IMR-90 (cell line): ENCODE data around the gene ABCA8. TPM values are rescaled to one million over a fixed set of nuclear protein-coding genes. Genes with fewer than 3 reads are reported as not detected.
A peak's percentile ranks its signal among the peaks of the same experiment; 100 is the strongest.

ENCODE experiments used
- ATAC-seq: fragments of 200-7000 bp; cut with Tn5 transposase; 2 replicates; pipeline ENCODE4 v1.9.1; 2020; ENCODE audit warnings: low read depth, mild to moderate bottlenecking, moderate library complexity
- BruUV-seq: library from RNA; stranded (reverse); fragments of 400-500 nt; replicated peaks from 2 replicates; lab custom pipeline; 2021; lab: Mats Ljungman, UMichigan
- CTCF ChIA-PET: fragments of 300-600 bp; formaldehyde crosslinking; extraction: SDS; loops from one replicate; lab custom pipeline; 2021; ENCODE audit warnings: antibody characterized with exemption; lab: Yijun Ruan, JAX
- POLR2A ChIA-PET: fragments of 300-600 bp; sonication (Branson Sonifier 250); formaldehyde crosslinking; loops from one replicate; lab custom pipeline; 2022; ENCODE audit warnings: antibody characterized with exemption; ENCODE audit not compliant: unreplicated experiment; lab: Charles Lee
- DNase-seq: peaks from one replicate; pipeline ENCODE4 v3.0.0; 2013
- H2AFZ ChIP-seq: replicated peaks from 2 replicates; pipeline ENCODE3; 2013; ENCODE audit warnings: low read length, mild to moderate bottlenecking; ENCODE audit not compliant: poor library complexity
- H2AK5ac ChIP-seq: 2 replicates; pipeline ENCODE4 v1.6.1; 2013; ENCODE audit warnings: low read depth, low read length, inconsistent platforms
- H2AK9ac ChIP-seq: replicated peaks from 2 replicates; pipeline ENCODE3; 2013; ENCODE audit warnings: mild to moderate bottlenecking, low read depth, low read length, moderate library complexity; ENCODE audit not compliant: poor library complexity
- H2BK120ac ChIP-seq: 2 replicates; pipeline ENCODE4 v1.6.1; 2013; ENCODE audit warnings: low read depth, low read length, inconsistent platforms
- H2BK15ac ChIP-seq: 3 replicates; pipeline ENCODE4 v1.6.1; 2013; ENCODE audit warnings: low read depth, low read length, inconsistent platforms
- H2BK20ac ChIP-seq: 2 replicates; pipeline ENCODE4 v1.6.1; 2013; ENCODE audit warnings: low read depth, mild to moderate bottlenecking, inconsistent platforms, low read length, moderate library complexity
- H2BK5ac ChIP-seq: 2 replicates; pipeline ENCODE4 v1.6.1; 2013; ENCODE audit warnings: mild to moderate bottlenecking, low read depth, low read length, inconsistent platforms; ENCODE audit not compliant: poor library complexity, severe bottlenecking
- H3K14ac ChIP-seq: replicated peaks from 2 replicates; pipeline ENCODE4 v1.6.1; 2013; ENCODE audit warnings: low read depth, low read length, inconsistent platforms
- H3K18ac ChIP-seq: 2 replicates; pipeline ENCODE4 v1.6.1; 2013; ENCODE audit warnings: low read depth, low read length, control low read depth
- H3K23ac ChIP-seq: 2 replicates; pipeline ENCODE4 v1.6.1; 2013; ENCODE audit warnings: low read depth, low read length, inconsistent platforms
- H3K27ac ChIP-seq: 2 replicates; pipeline ENCODE4 v1.5.1; 2013; ENCODE audit warnings: mild to moderate bottlenecking, control low read depth, low read length; ENCODE audit not compliant: insufficient read depth
- H3K27me3 ChIP-seq: 2 replicates; pipeline ENCODE4 v1.6.1; 2013; ENCODE audit warnings: low read length; ENCODE audit not compliant: control insufficient read depth, insufficient read depth
- H3K36me3 ChIP-seq: 2 replicates; pipeline ENCODE4 v1.6.1; 2013; ENCODE audit warnings: low read length, mixed read lengths; ENCODE audit not compliant: control insufficient read depth, insufficient read depth
- H3K4ac ChIP-seq: 2 replicates; pipeline ENCODE4 v1.6.1; 2013; ENCODE audit warnings: low read depth, low read length, inconsistent platforms
- H3K4me1 ChIP-seq: 2 replicates; pipeline ENCODE4 v1.6.1; 2013; ENCODE audit warnings: low read length, mixed read lengths; ENCODE audit not compliant: control insufficient read depth, insufficient read depth
- H3K4me2 ChIP-seq: 2 replicates; pipeline ENCODE4 v1.6.1; 2013; ENCODE audit warnings: low read depth, mild to moderate bottlenecking, control low read depth, low read length, moderate library complexity
- H3K4me3 ChIP-seq: 2 replicates; pipeline ENCODE4 v1.5.1; 2013; ENCODE audit warnings: low read depth, mild to moderate bottlenecking, control low read depth, low read length, moderate library complexity; ENCODE audit not compliant: insufficient read depth
- H3K56ac ChIP-seq: 2 replicates; pipeline ENCODE4 v1.6.1; 2013; ENCODE audit warnings: low read length, inconsistent platforms; ENCODE audit not compliant: insufficient read depth; ENCODE audit errors: extremely low read depth
- H3K79me1 ChIP-seq, 2 experiments: 2 replicates each; pipeline ENCODE4 v1.6.1; 2013; ENCODE audit warnings: low read length in 2 of 2, inconsistent platforms in 1 of 2, low read depth in 1 of 2
- H3K9ac ChIP-seq: 2 replicates; pipeline ENCODE4 v1.6.1; 2013; ENCODE audit warnings: low read depth, low read length, control low read depth
- H3K9me1 ChIP-seq: 2 replicates; pipeline ENCODE4 v1.6.1; 2013; ENCODE audit warnings: low read length, inconsistent platforms; ENCODE audit not compliant: insufficient read depth
- H3K9me3 ChIP-seq: 2 replicates; pipeline ENCODE4 v1.6.1; 2013; ENCODE audit warnings: low read length; ENCODE audit not compliant: control insufficient read depth, insufficient read depth
- H4K20me1 ChIP-seq: 2 replicates; pipeline ENCODE4 v1.6.1; 2013; ENCODE audit warnings: low read length, inconsistent platforms; ENCODE audit not compliant: insufficient read depth
- H4K5ac ChIP-seq: 2 replicates; pipeline ENCODE4 v1.6.1; 2013; ENCODE audit warnings: mild to moderate bottlenecking, low read depth, low read length, control low read depth
- H4K8ac ChIP-seq, 2 experiments: 2 replicates each; pipeline ENCODE4 v1.6.1; 2013; ENCODE audit warnings: low read depth in 2 of 2, low read length in 2 of 2, control low read depth in 1 of 2, inconsistent platforms in 1 of 2
- H4K91ac ChIP-seq: 2 replicates; pipeline ENCODE4 v1.6.1; 2013; ENCODE audit warnings: low read depth, low read length, inconsistent platforms; ENCODE audit not compliant: insufficient read depth
- BHLHE40 ChIP-seq: fragments of 150-350 bp; IDR thresholded peaks from 2 replicates; pipeline ENCODE4 v1.6.1; 2016; ENCODE audit warnings: mild to moderate bottlenecking, low read depth, low read length
- CEBPB ChIP-seq: IDR thresholded peaks from 2 replicates; pipeline ENCODE4 v1.6.1; 2012; ENCODE audit warnings: low read depth, low read length, improper control_type of control experiment
- CHD1 ChIP-seq: IDR thresholded peaks from 2 replicates; pipeline ENCODE4 v1.6.1; 2012; ENCODE audit warnings: low read depth, low read length, improper control_type of control experiment
- FOS ChIP-seq: fragments of 150-350 bp; IDR thresholded peaks from 2 replicates; pipeline ENCODE4 v1.6.1; 2016; ENCODE audit warnings: low read depth, low read length
- MAFK ChIP-seq: IDR thresholded peaks from 2 replicates; pipeline ENCODE4 v1.6.1; 2012; ENCODE audit warnings: low read depth, low read length, improper control_type of control experiment
- MAZ ChIP-seq: IDR thresholded peaks from 2 replicates; pipeline ENCODE4 v1.6.1; 2012; ENCODE audit warnings: low read depth, mild to moderate bottlenecking, low read length, improper control_type of control experiment, moderate library complexity, borderline replicate concordance
- MXI1 ChIP-seq: IDR thresholded peaks from 2 replicates; pipeline ENCODE4 v1.6.1; 2012; ENCODE audit warnings: low read depth, mild to moderate bottlenecking, low read length, moderate library complexity, borderline replicate concordance
- NFE2L2 ChIP-seq: fragments of 150-350 bp; IDR thresholded peaks from 2 replicates; pipeline ENCODE4 v1.6.1; 2016; ENCODE audit warnings: low read depth, mild to moderate bottlenecking, low read length
- POLR2A ChIP-seq: IDR thresholded peaks from 2 replicates; pipeline ENCODE4 v1.6.1; 2012; ENCODE audit warnings: mild to moderate bottlenecking, low read depth, low read length
- RAD21 ChIP-seq: IDR thresholded peaks from 2 replicates; pipeline ENCODE4 v1.6.1; 2012; ENCODE audit warnings: low read length, improper control_type of control experiment
- RCOR1 ChIP-seq: IDR thresholded peaks from 2 replicates; pipeline ENCODE4 v1.6.1; 2012; ENCODE audit warnings: mild to moderate bottlenecking, low read length, improper control_type of control experiment; ENCODE audit not compliant: insufficient replicate concordance
- RFX5 ChIP-seq: IDR thresholded peaks from 2 replicates; pipeline ENCODE4 v1.8.0; 2012; ENCODE audit warnings: low read depth, mild to moderate bottlenecking, low read length, moderate library complexity
- SMC3 ChIP-seq: fragments of 150-350 bp; IDR thresholded peaks from 2 replicates; pipeline ENCODE4 v1.6.1; 2016; ENCODE audit warnings: low read depth, mild to moderate bottlenecking, antibody characterized with exemption, low read length, moderate library complexity
- WGBS, 2 experiments: methylation state at CpG; one replicate each; pipeline versions ENCODE4 v1.1.5 to v1.1.7; 2013; ENCODE audit warnings: missing lambda C conversion rate in 2 of 2; ENCODE audit not compliant: insufficient read length in 1 of 2; ENCODE audit errors: extremely low coverage in 2 of 2; 5-methylcytosine and 5-hydroxymethylcytosine counted together
- dilution Hi-C: fragments of 300-500 bp; cut with HindIII; formaldehyde crosslinking; loops from one replicate; pipeline ENCODE4 v1.14.3; 2018; ENCODE audit warnings: low sequenced_read_pairs; ENCODE audit not compliant: unreplicated experiment
- in situ Hi-C: fragments of 300-500 bp; cut with MboI; formaldehyde crosslinking; loops from 3 replicates; pipeline ENCODE4 v1.14.3; 2019; ENCODE audit warnings: low sequenced_read_pairs, inconsistent platforms, mixed read lengths
- intact Hi-C: fragments of 100-400 bp; cut with micrococcal nuclease; formaldehyde crosslinking; loops from 2 replicates; pipeline ENCODE4 v1.10.0; 2022
- polyA plus RNA-seq, 3 experiments: library from polyadenylated mRNA; depleted of rRNA; stranded (reverse); fragments of >200 nt; gene quantifications; 2 replicates each; pipeline ENCODE4 v1.2.3, GENCODE V29; 2012; ENCODE audit warnings: low replicate concordance in 1 of 3
- total RNA-seq: library from RNA; depleted of rRNA; stranded (reverse); fragments of >200 nt; gene quantifications from 2 replicates; pipeline ENCODE4 v1.2.3, GENCODE V29; 2012
- TF ChIP-seq, protein P1 (sequence below): fragments of 150-350 bp; IDR thresholded peaks from 2 replicates; pipeline ENCODE4 v1.6.1; 2017; ENCODE audit warnings: mild to moderate bottlenecking, antibody characterized with exemption, low read length, low read depth
- TF ChIP-seq, protein P2 (sequence below): fragments of 150-350 bp; IDR thresholded peaks from 2 replicates; pipeline ENCODE4 v1.6.1; 2016; ENCODE audit warnings: low read depth, mild to moderate bottlenecking, low read length, moderate library complexity, borderline replicate concordance
- TF ChIP-seq, protein P3 (sequence below): conservative IDR thresholded peaks from 2 replicates; pipeline ENCODE4 v1.5.1; 2012; ENCODE audit warnings: mild to moderate bottlenecking, low read depth, low read length, improper control_type of control experiment

Gene ABCA8
- total and polyA plus RNA-seq, 2 of the 4 experiments (the other 2 are of a cell fraction), result 1.8 TPM

DNA sequence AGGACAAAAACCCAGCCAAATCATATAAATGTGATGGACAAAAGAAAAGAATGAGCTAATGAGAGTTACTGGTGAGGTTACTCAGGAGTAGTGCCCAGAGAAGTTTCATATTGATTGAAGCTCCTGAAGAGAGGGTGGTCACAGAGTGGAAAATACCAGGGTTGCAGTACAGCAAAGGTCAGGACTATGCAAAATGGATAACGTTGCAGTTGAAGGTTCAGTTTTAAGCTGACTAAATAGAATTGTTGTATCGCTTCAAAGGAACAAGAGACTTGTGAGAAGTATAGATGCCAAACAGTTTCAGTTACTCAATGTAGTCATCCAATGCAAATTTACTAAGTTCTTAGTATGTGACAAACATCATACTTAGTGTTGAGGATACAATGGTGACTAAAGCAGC, 47.1 kb downstream of the ABCA8 start:
- Histone ChIP-seq H3K56ac (no peak overlapping the region), H3K9me3 (no peaks in the 10 kb centered on the region), H3K79me1 (no peaks in the 10 kb centered on the region), H2BK120ac (0 out of 2 replicates have a peak overlapping the region, but pooled peaks have one; percentile 44), H2BK20ac (peak overlapping the region; percentile 58; the same call in 1 of the 2 replicates), H3K36me3 (0 out of 2 replicates have a peak, but pooled peaks cover 2% of the 10 kb centered on the region), H3K27ac (no peak overlapping the region), H3K4me1 (peaks cover 13% of the 10 kb centered on the region), H2AFZ (no peak overlapping the region), H4K20me1 (no peaks in the 10 kb centered on the region), H2AK9ac (no peak overlapping the region), H3K4me3 (no peak overlapping the region), H3K27me3 (no peaks in the 10 kb centered on the region), H3K18ac (peak overlapping the region; percentile 6; the same call in 1 of the 2 replicates), H3K23ac (no peak overlapping the region), H3K9ac (no peak overlapping the region), H3K14ac (no peak overlapping the region; the same call in 1 of the 2 replicates), H4K8ac (no peak overlapping the region; a peak in 1 of 4 replicates), H4K5ac (no peak overlapping the region), H2BK5ac (no peak overlapping the region), H3K9me1 (peaks cover 10% of the 10 kb centered on the region), H3K4me2 (no peak overlapping the region), H2BK15ac (0 out of 3 replicates have a peak overlapping the region, but pooled peaks have one; percentile 70), H2AK5ac (no peak overlapping the region), H4K91ac (no peak overlapping the region), H3K4ac (no peak overlapping the region)
- POLR2A ChIA-PET, result no interaction called here
- CTCF ChIA-PET, result no interaction called here
- 50% methylated on average over 1 of the region's 2 CpGs; no CpG with 5 or more reads in 1 of the 2 experiments for WGBS, 2 experiments
- ATAC-seq (no peak), DNase-seq (no peak)
- dilution Hi-C loops, result no loop called here
- TF ChIP-seq, protein P1, sequence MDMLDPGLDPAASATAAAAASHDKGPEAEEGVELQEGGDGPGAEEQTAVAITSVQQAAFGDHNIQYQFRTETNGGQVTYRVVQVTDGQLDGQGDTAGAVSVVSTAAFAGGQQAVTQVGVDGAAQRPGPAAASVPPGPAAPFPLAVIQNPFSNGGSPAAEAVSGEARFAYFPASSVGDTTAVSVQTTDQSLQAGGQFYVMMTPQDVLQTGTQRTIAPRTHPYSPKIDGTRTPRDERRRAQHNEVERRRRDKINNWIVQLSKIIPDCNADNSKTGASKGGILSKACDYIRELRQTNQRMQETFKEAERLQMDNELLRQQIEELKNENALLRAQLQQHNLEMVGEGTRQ, result no peak
- no peak for TF ChIP-seq MXI1
- no peak for TF ChIP-seq FOS
- no peak for TF ChIP-seq CEBPB
- TF ChIP-seq RAD21, result no peak
- TF ChIP-seq SMC3, result no peak
- no peak for TF ChIP-seq RFX5
- TF ChIP-seq BHLHE40, result no peak
- no peak for TF ChIP-seq RCOR1
- no peak for TF ChIP-seq NFE2L2
- TF ChIP-seq POLR2A, result no peak
- TF ChIP-seq, protein P2, sequence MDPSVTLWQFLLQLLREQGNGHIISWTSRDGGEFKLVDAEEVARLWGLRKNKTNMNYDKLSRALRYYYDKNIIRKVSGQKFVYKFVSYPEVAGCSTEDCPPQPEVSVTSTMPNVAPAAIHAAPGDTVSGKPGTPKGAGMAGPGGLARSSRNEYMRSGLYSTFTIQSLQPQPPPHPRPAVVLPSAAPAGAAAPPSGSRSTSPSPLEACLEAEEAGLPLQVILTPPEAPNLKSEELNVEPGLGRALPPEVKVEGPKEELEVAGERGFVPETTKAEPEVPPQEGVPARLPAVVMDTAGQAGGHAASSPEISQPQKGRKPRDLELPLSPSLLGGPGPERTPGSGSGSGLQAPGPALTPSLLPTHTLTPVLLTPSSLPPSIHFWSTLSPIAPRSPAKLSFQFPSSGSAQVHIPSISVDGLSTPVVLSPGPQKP, result no peak
- no peak for TF ChIP-seq CHD1
- TF ChIP-seq, protein P3, sequence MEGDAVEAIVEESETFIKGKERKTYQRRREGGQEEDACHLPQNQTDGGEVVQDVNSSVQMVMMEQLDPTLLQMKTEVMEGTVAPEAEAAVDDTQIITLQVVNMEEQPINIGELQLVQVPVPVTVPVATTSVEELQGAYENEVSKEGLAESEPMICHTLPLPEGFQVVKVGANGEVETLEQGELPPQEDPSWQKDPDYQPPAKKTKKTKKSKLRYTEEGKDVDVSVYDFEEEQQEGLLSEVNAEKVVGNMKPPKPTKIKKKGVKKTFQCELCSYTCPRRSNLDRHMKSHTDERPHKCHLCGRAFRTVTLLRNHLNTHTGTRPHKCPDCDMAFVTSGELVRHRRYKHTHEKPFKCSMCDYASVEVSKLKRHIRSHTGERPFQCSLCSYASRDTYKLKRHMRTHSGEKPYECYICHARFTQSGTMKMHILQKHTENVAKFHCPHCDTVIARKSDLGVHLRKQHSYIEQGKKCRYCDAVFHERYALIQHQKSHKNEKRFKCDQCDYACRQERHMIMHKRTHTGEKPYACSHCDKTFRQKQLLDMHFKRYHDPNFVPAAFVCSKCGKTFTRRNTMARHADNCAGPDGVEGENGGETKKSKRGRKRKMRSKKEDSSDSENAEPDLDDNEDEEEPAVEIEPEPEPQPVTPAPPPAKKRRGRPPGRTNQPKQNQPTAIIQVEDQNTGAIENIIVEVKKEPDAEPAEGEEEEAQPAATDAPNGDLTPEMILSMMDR, result no peak
- no peak for TF ChIP-seq MAZ
- no peak for TF ChIP-seq MAFK
- intact Hi-C loops, result loop anchor here (5.0 kb wide), 1 partner anchor 116 kb away; no protein-coding TSS in a partner anchor
- in situ Hi-C loops, result no loop called here
- BruUV-seq, result no TSS peak
